GM18873 (cell line): Measurements from ENCODE around the gene RRP8.

Source experiments
- ATAC-seq: cut with Tn5 transposase; IDR thresholded peaks from one replicate; pipeline ENCODE4 v1.9.1; 2021; ENCODE audit warnings: mild to moderate bottlenecking, moderate library complexity, moderate number of reproducible peaks; ENCODE audit not compliant: unreplicated experiment, low FRiP score

Gene RRP8

DNA sequence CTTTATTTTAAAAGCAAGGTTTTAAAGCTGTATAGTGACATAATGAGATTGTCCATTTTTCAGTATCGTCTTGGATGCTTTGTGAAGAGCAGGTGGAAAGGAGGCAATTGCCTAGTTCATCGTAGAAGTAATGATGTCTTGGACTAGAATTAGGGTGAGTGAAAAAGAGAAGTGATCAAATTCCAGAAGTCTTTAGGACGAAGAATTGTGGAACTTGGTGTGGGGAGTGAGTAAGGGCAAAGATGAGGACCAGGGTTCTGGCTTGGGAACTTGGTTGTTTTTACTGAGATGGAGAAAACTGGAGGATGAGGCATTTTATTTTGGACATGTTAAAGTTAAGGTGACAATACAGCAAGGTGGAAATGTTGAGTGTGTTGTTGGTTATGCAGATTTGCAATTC lies 1.4 kb upstream of the RRP8 start:
- ATAC-seq = no peak

DNA sequence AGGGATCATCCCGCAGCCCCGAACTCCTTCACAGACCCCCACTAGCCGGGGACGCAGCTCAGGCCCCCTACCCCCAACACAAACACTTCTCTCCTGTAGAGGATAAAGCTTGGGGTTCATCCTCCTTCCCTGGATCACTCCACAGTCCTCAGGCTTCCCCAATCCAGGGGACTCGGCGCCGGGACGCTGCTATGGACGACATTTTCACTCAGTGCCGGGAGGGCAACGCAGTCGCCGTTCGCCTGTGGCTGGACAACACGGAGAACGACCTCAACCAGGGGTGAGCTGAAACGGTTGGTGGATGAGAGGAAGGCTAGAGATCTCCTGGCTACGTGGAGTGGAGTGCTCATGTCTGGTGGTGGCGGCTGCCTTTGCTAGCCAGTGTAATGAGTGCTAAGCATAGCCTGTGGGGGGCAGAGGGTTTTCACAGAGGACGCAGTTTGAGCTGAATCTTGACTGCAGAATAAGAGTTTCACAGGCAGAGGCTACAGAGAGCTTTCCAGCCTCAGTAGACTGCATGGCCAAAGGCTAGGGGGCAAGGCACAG lies 738 bp upstream of the RRP8 start:
- peak; percentile 36 for ATAC-seq

DNA sequence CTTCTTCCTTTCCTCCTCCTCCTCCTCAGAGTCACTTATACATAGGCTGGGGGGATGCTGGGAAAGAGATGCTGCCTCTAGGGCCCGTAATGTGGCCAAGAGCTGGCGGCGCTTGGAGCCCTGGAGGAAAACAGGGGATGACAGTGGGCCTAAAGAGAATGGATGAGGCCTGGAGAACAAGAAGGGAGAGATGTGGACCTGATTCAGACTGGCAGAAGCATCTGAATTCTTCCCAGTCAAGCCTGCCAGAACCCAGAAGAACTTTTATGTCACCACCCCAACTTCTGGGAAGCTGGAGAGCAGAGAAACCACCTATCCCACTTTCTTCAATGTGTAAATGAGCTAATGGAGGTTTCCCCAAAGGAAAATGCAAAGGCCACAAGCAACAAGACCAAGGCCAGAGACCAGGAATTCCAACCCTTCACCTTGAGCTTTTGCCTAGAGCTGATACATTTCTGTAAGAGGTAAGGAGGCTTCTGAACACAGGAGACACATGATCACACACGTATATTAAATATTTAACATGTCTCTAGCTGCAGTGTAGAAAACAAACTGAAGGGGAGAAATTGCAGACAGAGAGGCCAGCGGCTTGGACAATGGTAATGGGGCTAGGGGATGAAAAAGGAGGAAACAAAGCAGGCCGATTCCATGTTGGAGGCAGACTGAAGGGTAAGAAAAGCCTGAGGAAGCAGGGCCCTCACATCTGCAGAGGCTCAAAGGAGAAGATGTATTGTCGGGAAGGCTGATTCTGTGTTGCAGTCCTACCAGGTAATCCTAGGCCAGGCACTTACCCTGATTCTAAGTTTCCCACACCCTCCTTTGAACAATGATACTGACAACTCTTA lies 1.1 kb downstream of the RRP8 start:
- no peak for ATAC-seq

DNA sequence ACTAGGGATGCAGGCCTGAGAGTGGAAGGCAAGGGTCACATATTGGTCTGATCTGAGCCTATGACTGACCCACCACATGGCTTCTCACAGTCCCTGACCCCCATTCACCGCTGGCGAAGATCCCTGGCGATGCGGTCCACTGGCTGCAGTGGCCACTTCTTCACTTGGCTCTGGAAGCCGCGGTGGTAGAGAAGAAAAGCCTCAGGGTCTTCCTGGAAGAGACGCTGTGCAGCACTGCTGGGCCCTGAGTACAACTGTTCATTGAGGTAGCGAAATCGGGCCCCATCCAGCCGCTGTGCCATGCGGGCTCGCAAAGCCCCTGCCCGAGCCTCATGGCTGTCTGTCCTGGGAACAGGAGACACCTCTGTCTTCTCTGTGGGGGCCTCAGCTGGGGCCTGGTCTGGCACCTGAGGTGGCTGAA lies 2.4 kb downstream of the RRP8 start:
- ATAC-seq = no peak

DNA sequence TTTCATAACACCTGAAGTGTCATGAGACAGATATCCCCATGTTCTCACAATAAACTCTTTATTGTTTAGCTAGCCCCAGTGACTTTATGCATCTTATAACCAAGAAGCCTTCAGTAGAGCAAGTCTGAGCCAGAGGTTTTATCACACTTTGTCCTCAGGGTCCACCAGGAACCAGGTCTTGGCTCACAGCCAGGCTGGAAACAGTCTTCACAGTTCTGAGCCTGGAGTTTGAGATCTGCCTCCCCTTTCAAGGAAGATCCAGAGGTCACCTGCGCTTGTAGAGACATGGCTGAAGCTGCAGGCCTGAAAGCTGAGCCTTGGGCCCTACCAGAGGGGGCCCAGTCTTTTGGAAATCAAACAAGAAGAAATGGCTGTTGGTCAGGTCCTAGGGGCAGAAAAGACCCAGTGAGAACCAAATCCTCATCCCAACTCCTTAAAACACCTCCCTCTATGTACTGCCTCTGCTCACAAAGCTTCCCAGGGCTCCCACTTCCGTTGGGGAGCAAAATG lies 3.5 kb downstream of the RRP8 start:
- ATAC-seq = no peak

DNA sequence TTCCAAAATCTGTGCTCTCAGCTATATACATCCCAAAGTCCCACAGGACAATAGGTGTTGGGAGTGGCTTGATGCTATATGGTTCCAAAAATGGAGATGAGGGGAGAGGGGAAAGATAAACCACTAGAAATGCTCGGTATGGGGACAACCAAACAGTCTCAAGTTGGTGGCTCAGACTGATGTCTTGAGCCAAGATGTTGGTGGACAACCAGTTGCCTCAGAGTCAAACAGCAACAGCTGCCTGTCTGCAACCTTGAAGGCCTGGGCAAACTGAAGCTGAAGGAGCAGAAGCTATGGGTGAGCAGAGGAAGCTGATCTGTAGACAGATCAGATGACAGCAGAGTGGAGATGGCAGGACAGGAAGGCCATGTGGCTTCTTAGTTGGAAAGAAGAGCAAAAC lies 4.0 kb downstream of the RRP8 start:
- no peak for ATAC-seq

DNA sequence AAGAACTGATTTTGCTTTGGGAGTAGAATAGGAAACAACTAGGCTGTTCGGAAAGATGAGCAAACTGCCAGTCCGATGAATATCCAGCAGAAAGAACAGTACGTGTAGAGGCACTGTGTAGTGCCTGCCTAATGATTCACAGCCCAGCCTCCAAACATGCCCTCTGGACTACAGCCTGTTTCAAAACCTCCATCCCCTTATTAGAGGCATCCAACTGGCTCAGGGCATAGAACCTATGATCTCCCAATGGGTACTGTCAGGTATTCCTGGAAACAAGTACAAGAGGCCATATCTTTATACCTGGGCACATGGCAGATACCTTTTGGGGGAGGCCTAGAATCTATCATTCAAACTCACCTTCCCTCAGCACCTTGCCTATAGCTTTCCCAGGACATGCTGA lies 4.9 kb downstream of the RRP8 start:
- no peak for ATAC-seq

DNA sequence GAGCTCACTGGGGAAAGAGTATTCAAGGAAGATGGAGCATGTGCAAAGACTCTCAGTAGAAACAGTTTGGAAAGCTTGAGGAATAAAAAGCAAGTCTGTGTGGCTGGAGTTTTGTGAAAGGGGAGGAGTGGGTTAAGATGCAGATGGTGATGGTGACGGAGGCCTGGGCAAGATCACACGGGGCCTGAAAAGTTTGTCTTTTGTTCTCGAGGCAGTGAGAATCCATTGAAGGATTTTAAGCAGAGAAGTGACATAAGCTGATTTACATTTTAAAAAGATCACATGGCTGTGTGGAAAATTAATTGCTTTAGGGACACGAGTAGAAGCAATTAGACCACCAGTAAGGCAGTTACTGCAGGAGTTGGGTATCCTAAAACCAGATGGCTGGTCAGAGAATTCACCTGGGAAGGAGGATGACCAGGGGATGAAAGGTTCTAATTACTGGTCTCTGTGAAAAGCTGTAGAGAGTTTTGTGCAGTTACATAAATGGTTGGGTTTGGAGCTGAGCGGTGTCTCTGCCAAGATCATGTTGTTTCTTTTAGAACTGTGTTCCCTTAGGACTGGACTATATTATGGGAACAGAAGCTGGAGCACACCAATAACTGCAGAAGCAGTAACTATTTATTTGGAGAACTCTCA lies 7.1 kb downstream of the RRP8 start:
- ATAC-seq = no peak

DNA sequence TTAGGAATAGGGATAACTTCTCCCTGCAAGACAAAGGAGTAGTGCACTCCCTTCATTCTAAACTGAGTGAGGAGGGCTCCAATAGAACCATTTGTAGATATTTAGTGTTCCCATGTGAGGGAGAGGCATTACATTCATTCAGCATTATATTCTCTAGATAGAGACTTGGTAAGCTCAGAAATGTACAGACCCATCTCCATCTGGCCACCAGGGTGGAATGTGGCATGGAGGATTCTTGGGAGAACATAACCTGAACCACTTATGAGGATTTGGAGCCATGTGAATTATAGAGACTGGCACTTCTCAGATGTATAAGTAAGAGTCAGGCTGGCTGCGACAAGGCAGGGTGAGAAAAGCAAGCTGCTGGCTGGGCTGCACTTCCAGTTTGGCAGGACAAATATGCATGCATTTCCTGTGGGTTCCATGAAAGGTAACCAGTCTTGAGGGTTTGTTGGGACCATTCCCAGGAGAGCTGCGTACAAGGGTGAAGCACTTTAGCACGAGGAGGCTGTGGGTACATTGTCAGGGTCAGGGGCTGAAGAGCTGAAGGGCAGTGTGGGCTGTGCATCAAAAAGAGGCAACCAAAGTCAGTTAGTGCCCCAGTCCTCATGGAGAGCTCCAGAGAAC lies 9.2 kb downstream of the RRP8 start:
- no peak for ATAC-seq

DNA sequence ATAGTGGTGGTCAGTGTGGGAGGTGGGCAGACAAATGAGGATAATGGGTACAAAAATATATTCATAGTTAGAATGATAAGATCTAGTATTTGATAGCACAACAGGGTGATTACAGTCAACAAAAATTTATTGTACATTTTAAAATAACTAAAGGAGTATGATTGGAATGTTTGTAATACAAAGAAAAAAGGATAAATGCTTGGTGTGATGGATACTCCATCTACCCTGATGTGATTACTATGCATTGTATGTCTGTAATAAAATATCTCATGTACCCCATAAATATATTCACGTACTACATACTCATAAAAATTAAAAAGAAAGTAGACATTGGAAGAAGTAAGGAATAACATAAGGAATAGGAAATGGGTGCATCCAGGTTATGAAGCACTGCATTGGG lies 15.4 kb downstream of the RRP8 start:
- ATAC-seq = no peak

DNA sequence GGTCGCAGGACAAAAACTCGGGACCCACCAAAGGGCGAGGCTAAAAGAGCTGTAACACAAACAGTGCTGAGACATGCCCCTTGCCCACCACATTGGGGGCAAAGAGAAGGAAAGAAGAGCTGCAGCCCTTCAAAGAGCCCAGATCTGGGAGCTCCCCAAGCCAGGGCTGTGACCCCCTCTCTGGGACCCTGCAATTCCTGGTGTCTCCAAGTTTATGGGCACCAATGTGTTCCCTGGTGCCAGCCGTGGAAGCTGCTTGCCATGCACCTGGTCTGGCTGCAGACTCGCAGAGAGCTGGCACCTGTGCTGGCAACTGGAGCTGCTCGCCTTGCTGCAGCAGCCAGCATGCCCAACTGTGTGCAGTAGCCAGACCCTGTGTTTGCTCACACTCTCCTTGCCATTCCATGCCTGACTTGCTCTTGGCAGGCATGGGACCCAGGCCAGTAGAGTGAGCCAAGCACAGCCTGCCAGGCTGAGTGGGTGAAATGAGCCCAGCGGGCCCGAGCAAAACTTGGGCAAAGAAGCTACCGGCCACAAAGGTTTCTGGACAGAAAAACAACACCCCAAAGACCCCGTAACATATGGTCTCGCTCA lies 16.0 kb downstream of the RRP8 start:
- no peak for ATAC-seq

DNA sequence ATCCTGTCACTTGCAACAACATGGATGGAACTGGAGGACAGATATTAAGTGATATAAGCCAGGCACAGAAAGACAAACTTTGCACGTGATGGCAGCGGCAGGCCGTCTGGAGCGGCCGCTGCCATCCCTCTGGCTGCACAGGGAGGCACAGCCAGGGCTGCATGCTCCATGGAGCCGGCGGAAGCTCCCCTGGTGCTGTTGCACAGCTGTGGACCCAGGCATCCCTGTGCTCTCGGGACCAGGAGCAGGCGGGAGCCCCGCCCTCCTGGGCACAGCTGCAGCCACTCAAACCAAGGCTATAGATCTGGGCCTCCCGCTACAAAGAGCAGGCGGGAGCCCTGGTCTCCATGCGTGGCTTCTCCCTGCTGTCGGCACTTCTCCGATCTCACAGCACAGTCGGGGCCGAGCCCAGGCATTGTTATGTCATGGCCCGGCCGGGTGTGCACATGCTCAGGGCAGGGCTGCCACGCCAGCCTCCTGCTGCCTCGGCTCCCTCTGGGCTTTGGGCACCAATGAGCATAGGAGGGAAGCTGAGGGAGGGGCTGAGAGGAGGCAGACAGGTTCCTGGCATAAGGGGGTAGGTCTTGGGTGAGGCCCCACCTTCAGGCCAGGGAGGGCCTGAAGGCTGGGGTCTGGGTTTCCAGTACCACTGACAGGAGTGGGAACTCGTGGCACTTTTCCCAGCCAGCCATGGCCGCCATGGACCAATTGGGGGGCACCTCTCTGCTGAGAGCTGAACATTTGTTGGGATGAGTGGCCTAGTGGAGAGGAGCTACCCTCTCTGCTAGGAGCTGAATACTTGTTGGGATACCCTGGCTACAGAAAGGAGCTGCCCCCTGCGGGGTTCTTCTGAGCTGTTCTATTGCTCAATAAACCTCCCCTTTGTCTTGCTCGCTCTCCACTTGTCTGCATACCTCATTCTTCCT lies 16.7 kb downstream of the RRP8 start:
- ATAC-seq = no peak

DNA sequence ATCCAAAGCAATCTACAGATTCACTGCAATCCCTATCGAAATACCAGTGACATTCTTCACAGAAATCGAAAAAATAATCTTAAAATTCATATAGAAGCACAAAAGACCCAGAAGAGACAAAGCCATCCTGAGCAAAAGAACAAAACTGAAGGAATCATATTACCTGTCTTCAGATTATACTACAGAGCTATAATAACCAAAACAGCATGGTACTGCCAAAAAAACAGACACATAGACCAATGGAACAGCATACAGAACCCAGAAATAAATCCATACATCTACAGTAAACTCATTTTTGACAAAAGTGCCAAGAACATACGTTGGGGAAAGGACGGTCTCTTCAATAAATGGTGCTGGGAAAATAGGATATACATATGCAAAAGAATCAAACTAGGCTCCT lies 18.9 kb downstream of the RRP8 start:
- no peak for ATAC-seq

DNA sequence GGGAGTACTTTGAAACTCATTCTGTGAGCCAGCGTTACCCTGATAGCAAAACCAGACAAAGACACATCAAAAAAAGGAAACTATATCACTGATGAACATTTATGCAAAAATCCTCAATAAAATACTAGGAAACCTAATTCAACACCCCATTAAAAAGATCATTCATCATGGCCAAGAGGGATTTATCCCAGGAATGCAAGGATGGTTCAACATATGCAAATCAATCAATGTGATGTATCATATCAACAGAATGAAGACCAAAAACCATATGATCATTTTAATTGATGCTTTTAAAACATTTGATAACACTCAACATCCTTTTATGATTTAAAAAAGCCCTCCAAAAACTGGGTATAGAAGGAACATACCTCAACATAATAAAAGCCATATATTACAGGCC lies 19.8 kb downstream of the RRP8 start:
- ATAC-seq = no peak

DNA sequence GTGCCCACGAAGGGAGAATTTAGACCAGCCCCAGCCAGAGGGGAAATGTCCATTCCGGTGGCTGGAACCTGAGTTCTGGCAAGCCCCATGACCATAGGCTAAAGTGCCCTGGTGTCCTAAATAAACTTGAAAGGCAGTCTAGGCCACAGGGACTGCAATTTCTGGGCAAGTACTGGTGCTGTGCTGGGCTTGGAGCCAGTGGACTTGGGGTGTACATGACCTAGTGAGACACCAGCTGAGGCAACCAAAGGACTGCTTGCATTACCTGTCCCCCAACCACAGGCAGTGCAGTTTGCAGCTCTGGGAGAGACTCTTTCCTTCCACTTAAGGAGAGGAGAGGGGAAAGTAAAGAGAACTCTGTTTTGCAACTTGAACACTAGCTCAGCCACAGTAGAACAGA lies 23.7 kb downstream of the RRP8 start:
- no peak for ATAC-seq

DNA sequence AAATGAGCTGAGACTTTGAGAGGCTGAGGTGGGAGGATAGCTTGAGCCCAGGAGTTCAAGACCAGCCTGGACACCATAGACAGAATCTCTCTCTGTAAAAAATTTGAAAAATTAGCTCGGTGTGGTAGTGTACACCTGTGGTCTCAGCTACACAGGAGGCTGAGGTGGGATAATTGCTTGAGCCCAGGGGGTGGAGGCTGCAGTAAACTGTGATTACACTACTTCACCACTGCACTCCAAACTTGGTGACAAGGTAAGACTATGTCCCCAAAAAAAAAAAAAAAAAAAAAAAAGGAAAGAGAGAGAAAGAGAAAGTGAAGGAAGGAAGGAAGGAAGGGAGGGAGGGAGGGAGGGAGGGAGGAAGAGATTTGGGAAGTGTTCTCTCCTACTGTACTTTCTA lies 25.3 kb downstream of the RRP8 start:
- ATAC-seq = no peak

DNA sequence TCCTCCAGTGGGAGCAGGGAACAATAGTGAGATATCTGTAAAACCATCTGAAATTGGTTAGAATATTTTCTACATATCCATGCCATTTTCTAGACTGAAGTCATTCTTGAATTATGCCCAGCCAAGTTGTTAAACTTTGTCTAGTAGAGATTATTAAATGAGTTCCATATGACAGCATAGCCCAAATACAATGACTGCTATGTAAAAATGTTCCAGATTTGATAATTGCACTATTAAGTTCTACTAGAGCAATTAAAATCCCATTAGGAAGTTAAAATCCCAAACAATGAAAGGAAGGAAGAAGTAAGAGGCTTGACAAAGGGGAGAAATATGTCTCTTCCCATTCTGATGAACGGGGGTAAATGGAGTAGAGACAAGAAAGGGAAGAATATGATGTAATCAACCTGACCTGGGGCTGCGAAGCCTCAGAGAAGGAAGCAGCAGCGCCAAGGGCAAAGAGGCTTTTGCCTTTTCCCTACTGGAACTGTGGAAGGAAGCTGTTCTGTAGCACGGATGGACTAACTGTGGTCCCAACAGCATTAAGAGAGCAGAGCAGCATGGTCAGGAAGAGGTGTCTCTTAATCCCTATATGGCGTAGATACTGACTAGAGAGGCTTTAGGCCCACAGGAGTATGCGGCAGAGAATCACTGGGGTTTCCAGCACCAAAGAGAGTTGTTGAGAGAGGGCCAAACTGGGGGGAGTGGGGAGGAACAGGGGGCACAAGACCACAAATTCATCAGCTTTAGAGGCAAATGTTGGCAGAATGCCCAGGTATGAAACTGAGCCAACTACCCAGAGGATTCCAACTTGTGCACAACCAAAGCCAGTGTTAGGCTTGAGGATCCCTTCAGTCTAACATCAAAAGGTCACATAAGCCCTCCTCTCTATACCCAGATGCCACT lies 26.7 kb downstream of the RRP8 start:
- no peak for ATAC-seq

DNA sequence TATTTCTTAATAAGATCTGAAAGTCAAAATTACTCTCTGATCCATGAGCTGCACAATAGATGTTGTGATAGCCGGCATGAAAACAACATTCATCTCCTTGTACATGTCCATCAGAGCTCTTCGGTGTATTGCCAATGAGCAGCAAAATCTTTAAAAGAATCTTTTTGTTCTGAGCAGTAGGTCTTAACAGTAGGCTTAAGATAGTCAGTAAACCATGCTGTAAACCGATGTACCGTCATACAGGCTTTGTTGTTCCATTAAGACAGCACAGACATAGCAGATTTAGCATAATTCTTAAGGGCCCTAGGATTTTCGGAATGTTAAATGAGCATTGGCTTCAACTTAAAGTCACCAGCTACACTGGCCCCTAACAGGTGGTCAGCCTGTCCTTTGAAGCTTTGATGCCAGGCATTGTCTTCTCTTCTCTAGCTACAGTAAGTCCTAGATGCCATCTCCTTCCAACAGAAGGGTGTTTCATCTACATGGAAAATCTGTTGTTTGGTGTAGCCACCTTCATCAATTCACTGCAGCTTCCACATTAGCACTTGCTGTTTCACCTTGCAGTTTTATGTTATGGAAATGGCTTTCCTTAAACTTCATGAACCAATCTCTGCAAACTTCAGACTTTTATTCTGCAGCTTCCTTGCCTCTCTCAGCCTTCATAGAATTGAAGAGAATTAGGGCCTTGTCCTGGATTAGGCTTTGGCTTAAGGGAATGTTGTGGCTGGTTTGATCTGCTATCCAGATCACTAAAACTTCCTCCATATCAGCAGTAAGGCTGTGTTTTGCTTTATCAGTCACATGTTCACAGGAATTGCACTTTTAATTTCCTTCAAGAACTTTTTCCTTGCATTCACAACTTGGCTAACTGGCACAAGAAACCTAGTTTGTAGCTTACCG lies 28.4 kb downstream of the RRP8 start:
- no peak for ATAC-seq
